PC-3 (cell line): ENCODE measurements around the gene ZNF804A.

Experiments used
- CTCF ChIP-seq: fragments of 300-600 bp; sonication (generic); conservative IDR thresholded peaks from 2 replicates; pipeline ENCODE4 v1.5.1; 2017; ENCODE audit warnings: antibody characterized with exemption, low read depth, mild to moderate bottlenecking, low read length
- EZH2 ChIP-seq: fragments of 300-600 bp; sonication (generic); IDR thresholded peaks from one replicate; pipeline ENCODE4 v1.6.1; 2017; ENCODE audit warnings: antibody characterized with exemption, mild to moderate bottlenecking, low read length; ENCODE audit not compliant: unreplicated experiment

- TF ChIP-seq CTCF (no peak), EZH2 (no peak)
These were observed 322.2 kb downstream of the ZNF804A start for GRCh38 chr2:184920451-184920965.
